Epidermal melanocyte (primary cell): Measurements from ENCODE around the gene PPP1R1B.
A peak's percentile ranks its signal among the peaks of the same experiment; 100 is the strongest.

ENCODE experiments used
- DNase-seq: peaks from one replicate; pipeline ENCODE4 v3.0.0; 2011; ENCODE audit warnings: low spot score; ENCODE audit not compliant: insufficient read length

The PPP1R1B gene

GRCh38 chr17:39631403-39631802 is 4.7 kb downstream of the PPP1R1B start:
- DNase-seq: no peak

GRCh38 chr17:39632153-39632941 is 5.6 kb downstream of the PPP1R1B start:
- DNase-seq: no peak

GRCh38 chr17:39633570-39634183 is 6.9 kb downstream of the PPP1R1B start:
- no peak for DNase-seq

- DNase-seq: peak; percentile 80
Measured at GRCh38 chr17:39634384-39634871, 7.7 kb downstream of the PPP1R1B start.

DNA sequence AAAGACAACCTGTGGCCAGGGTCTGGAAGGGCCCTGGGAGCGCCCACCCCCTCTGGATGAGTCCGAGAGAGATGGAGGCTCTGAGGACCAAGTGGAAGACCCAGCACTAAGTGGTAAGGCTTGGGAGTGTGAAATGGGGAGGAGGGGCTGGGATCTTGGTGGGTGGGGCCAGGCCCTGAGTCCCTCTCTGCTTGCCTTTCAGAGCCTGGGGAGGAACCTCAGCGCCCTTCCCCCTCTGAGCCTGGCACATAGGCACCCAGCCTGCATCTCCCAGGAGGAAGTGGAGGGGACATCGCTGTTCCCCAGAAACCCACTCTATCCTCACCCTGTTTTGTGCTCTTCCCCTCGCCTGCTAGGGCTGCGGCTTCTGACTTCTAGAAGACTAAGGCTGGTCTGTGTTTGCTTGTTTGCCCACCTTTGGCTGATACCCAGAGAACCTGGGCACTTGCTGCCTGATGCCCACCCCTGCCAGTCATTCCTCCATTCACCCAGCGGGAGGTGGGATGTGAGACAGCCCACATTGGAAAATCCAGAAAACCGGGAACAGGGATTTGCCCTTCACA is 8.9 kb downstream of the PPP1R1B start:
- DNase-seq: no peak

GRCh38 chr17:39636587-39636926 is 9.8 kb downstream of the PPP1R1B start:
- no peak for DNase-seq

DNA sequence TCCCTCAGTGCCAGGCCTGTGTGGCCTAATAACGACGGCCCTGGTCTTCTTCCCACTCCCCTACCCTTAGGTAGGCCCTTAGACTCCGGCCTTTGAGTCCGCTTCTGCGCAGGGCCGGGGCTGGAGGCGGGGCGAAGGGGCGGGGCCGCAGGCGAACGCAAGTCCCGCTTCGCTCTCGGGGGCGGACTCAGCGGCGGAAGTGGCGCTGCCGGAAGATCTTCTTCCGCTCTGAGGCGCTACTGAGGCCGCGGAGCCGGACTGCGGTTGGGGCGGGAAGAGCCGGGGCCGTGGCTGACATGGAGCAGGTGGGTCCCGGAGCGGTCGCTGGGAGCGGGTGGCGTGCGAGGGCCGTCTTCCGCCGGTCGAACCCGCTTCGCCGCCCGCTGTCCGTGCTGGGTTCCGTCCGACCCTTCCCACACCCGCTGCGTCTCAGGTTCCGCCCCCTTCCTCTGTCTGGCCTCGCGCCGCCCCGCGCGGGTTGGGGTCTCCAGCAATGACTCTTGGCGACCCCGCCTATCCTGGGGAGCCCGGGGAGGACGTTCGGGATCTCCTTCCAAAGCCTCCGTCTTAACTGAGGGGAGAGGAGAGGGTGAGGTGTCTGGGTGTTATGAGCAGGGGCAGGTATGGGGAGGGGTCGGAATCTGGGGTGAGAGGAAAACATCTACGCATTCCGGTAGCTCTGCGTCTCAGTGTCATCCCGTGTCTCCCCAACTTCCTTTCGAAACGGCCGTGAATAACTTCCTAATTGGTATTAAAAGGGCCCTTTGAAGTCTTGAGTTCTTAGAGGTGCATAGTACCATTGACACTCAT is 10.4 kb downstream of the PPP1R1B start, which contains the start of gene STARD3:
TSS of gene STARD3 (plus strand) at position 218 of the 810 bp plus-strand sequence. CDS start 16,388 bp downstream, outside the sequence.
- peak; percentile 96 for DNase-seq

- DNase-seq: no peak
Measured at GRCh38 chr17:39638317-39638716, 11.6 kb downstream of the PPP1R1B start.

DNA sequence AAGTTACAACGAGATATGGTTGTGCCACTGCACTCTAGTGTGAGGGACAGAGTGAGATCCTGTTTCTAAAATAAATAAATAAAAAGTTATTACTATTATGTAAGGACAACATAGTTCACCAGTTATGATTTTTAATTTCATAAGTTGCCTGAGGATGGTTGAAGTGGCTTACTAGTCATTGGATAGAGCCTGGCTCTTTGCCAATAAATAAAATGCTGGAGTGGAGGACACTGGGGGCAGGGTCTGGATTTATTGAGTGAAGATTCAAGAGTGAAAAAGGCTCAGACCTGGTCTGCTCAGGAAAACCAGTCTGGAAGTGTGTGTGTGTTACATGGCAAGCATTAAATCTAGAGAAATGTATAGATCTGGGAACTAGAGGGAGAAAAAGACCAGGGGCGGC is 12.3 kb downstream of the PPP1R1B start:
- no peak for DNase-seq

- no peak for DNase-seq
Measured at GRCh38 chr17:39639566-39640458, 13.1 kb downstream of the PPP1R1B start.

DNA sequence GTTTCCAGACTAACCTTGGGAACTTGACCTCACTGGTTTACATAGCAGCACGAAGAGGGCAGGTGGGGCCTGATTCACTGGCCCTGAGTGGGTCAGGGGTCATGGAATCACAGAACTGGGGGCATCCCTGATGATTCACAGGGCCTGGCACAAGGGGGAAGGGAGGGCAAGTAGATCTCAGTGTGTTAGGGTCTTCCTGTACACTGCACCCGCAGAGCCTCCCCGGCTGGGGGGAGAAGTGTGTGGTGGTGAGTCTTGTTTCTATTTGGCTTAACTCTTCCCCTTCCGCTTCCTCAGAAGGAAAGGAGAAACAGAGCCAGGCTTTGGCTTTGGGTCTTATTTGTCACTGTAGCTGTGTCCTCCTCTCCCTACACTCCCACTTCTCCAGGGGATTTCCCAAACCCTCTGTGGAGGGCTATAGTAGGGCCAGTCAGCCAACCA is 13.9 kb downstream of the PPP1R1B start:
- DNase-seq: no peak

- no peak for DNase-seq
Measured at GRCh38 chr17:39641097-39641496, 14.3 kb downstream of the PPP1R1B start.

DNA sequence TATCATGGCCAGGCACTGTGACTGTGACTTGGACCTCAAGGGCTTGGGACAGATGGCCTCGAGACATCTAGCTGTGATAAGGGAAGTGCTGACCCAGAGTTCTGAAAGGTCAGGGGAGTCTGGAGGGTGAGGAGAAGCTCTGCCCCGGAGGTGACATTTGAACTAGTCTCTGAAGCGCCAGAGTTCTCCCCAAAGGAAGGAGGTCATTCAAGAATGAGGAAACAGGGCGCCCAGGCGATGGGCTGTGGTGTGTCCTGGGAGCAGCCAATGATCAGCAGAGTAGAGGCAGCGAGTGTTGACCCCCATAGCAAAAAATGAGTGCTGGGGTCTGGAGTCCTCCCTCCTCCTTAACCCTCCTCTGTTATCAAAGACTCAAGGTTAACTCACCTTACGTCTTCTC is 15.1 kb downstream of the PPP1R1B start:
- no peak for DNase-seq

DNA sequence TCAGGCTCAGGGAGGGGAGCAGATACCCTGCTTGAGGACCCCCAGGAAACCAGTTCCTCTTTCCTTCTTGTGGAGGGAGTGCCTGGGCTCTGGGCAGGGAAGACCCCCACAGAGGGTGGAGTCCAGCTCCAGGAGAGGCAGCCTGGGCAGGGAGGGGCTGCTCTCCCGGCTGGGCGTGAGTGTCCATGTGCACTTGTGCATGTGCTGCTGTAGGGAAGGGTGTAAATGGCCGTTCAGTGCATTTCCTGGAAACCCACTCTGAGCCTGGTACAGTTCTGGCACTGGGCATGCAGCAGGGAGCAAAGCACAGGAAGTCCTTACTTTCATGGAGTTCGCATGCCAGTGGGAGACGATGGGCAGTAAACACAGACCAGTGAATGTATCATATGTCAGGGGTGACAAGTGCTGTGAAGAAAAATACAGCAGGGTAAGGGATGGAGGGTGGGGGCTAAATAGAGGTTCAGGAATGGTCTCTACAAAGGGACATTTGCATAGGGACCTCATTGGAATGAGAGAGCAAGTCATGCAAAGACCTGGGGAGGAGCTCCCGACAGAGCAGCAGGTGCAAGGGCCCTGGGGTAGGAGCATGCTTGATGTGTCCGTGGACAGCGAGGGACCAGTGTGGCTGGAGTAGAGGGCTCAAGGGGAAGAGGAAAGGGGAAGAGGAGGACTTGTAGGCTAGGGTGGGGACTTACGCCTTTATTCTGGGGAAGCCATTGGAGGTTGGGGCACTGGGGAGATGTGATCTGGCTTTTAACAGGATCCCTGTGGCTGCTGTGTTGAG is 15.7 kb downstream of the PPP1R1B start:
- DNase-seq: no peak

DNA sequence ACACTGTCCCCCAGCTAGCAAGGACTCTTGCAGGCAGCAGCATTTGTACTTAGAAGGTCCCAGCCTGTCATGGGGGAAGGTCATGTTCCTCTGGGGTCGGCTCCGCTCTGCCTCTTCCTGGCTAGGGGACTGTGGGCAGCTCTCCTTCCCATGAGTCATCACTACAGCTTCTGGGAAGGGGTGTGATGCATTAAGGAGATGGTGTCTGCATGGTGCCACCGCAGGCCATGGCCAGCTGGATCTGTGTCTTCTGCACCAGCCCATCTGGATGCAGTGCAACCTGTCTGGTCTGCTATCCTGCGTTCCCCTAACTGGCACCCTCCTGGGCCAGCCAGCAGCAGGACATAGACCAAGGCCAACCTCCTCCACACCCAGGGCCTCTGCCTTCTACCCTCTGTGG is 16.5 kb downstream of the PPP1R1B start:
- DNase-seq: no peak

- no peak for DNase-seq
Measured at GRCh38 chr17:39647256-39647655, 20.5 kb downstream of the PPP1R1B start.

DNA sequence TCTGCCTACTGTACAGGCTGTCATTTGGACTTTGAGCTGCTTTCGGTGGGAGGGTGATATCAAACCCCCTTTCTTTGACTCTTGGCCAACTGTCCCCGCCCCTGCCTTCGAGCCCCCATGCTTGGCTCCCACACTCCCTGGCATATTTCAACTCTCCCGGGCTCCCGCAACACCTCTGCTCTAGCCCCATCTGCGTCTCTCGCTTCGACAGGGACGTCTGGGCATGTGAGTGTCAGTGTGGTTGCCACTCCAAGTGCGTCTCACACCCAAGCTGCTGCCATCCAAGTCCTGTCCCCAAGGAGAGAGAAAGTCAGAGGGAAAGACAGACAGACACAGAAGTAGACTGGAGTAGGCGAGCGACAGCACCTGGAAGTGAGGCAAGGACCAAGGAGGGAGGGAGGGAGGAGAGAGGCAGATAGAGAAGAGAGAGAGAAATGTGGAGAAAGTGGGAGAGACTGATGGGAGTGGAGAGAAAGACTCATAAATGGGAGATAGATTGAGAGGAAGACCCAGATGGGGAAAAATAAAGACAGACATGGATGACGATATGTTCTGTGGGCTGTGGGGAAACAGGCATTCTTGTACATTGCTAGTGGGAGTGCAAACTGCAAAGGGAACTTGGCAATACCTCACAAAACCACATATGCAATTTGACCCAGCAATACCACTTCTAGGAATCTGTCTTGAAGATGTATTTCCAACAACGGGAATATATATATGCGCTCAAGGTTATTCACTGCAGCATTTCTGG is 22.0 kb downstream of the PPP1R1B start:
- DNase-seq: no peak

DNA sequence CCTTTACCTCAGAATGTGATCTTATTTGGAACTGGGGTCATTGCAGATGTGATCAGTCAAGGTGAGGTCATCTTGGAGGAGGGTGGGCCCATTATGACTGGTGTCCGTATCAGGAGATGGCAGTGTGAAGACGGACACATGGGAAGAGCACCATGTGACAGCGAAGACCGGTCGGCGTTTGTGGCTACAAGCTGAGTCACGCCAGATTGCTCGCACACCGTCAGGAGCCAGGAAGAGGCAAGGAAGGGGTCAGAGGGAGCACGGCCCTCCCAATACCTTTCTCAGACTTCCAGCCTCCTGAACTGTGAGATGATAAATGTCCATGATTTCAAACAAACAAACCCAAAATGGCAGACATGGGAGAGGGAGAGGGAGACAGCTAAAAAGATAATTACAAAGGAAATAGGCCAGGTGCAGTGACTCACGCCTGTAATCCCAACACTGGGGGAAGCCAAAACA is 23.4 kb downstream of the PPP1R1B start:
- DNase-seq: no peak
